K562 (cell line): Measurements from ENCODE around the gene GLG1. TPM values are rescaled to one million over a fixed set of nuclear protein-coding genes. Genes with fewer than 3 reads are reported as not detected.

ENCODE experiments used
- ATAC-seq: fragments of 200-7000 bp; cut with Tn5 transposase; 3 replicates; pipeline ENCODE4 v1.9.1; 2020; ENCODE audit warnings: moderate library complexity
- BruUV-seq: library from RNA; stranded (reverse); fragments of 400-500 nt; replicated peaks from 2 replicates; lab custom pipeline; 2021; lab: Mats Ljungman, UMichigan
- CTCF ChIA-PET: fragments of 300-600 bp; formaldehyde crosslinking; extraction: SDS; loops from one replicate; lab custom pipeline; 2021; ENCODE audit warnings: low intra/inter-chr PET ratio; lab: Yijun Ruan, JAX
- POLR2A ChIA-PET: fragments of 300-600, 350-650 bp; sonication (Branson Sonifier 250); formaldehyde crosslinking; extraction: SDS; loops from one replicate; lab custom pipeline; 2021; ENCODE audit warnings: antibody characterized with exemption, inconsistent platforms; lab: Yijun Ruan, JAX
- DNase-seq, 4 experiments: peaks; one replicate each; pipeline versions ENCODE4 v3.0.0 to v3.0.0-alpha.2; 2011 to 2018; ENCODE audit warnings: low spot score in 3 of 4, mixed read lengths in 3 of 4; ENCODE audit errors: extremely low read depth in 1 of 4
- FAIRE-seq: peaks from 2 replicates; lab custom pipeline; 2011; peaks lifted over from hg19 to GRCh38; lab: Jason Lieb, UNC
- H2AFZ ChIP-seq: 2 replicates; pipeline ENCODE4 v1.6.0; 2011; ENCODE audit warnings: low read depth, low read length, control low read depth, inconsistent platforms
- H3K27ac ChIP-seq: fragments of 200-600 bp; 3 replicates; pipeline ENCODE4 v1.8.0; 2011; ENCODE audit warnings: low read depth, mild to moderate bottlenecking, control low read depth, inconsistent platforms, low read length, moderate library complexity, mixed read lengths; ENCODE audit errors: extremely low read depth
- H3K27me3 ChIP-seq, 2 experiments: fragments of 300-600 bp in 1 of 2; 2 replicates in 1 of 2; 3 replicates in 1 of 2; pipeline versions ENCODE4 v1.6.0 to v1.8.0; 2011; ENCODE audit warnings: inconsistent platforms in 2 of 2, low read length in 2 of 2, mild to moderate bottlenecking in 1 of 2, mixed read lengths in 1 of 2, moderate library complexity in 1 of 2; ENCODE audit not compliant: control insufficient read depth in 2 of 2, insufficient read depth in 2 of 2
- H3K36me3 ChIP-seq: fragments of 300-600 bp; 3 replicates; pipeline ENCODE4 v1.8.0; 2011; ENCODE audit warnings: mild to moderate bottlenecking, low read length, inconsistent platforms; ENCODE audit not compliant: control insufficient read depth, insufficient read depth
- H3K4me1 ChIP-seq, 2 experiments: fragments of 200-600 bp in 1 of 2; replicated peaks in 1 of 2; 2 replicates in 1 of 2; 3 replicates in 1 of 2; pipeline versions ENCODE4 v1.5.1 to v1.8.0; 2011; ENCODE audit warnings: inconsistent platforms in 2 of 2, low read length in 2 of 2, mild to moderate bottlenecking in 1 of 2, mixed read lengths in 1 of 2, moderate library complexity in 1 of 2; ENCODE audit not compliant: control insufficient read depth in 2 of 2, insufficient read depth in 2 of 2
- H3K4me2 ChIP-seq: 2 replicates; pipeline ENCODE4 v1.6.1; 2011; ENCODE audit warnings: low read length, control low read depth, inconsistent platforms, mixed read lengths; ENCODE audit not compliant: insufficient read depth
- H3K4me3 ChIP-seq: fragments of 200-600 bp; sonication (generic), shearing (Covaris generic); 2 replicates; pipeline ENCODE4 v1.5.1; 2016; ENCODE audit warnings: control low read depth, inconsistent platforms
- H3K79me2 ChIP-seq: fragments of 200-600 bp; 3 replicates; pipeline ENCODE4 v1.8.0; 2011; ENCODE audit warnings: low read length, inconsistent platforms; ENCODE audit not compliant: control insufficient read depth, insufficient read depth
- H3K9ac ChIP-seq, 2 experiments: 2 replicates each; pipeline versions ENCODE4 v1.6.0 to v1.6.1; 2011; ENCODE audit warnings: low read depth in 2 of 2, low read length in 2 of 2, control low read depth in 1 of 2, inconsistent platforms in 1 of 2, mild to moderate bottlenecking in 1 of 2, mixed read lengths in 1 of 2; ENCODE audit not compliant: insufficient read depth in 1 of 2
- H3K9me1 ChIP-seq: one replicate; pipeline ENCODE4 v1.6.0; 2011; ENCODE audit warnings: inconsistent platforms, mild to moderate bottlenecking, low read length, moderate library complexity; ENCODE audit not compliant: control insufficient read depth, insufficient read depth
- H3K9me3 ChIP-seq: replicated peaks from 2 replicates; pipeline ENCODE4 v1.5.1; 2011; ENCODE audit warnings: low read depth, low read length, inconsistent platforms; ENCODE audit not compliant: control insufficient read depth, insufficient read depth
- H4K20me1 ChIP-seq: replicated peaks from 2 replicates; pipeline ENCODE4 v1.6.1; 2011; ENCODE audit warnings: low read length, inconsistent platforms, mixed read lengths; ENCODE audit not compliant: control insufficient read depth, insufficient read depth
- NFYB ChIP-seq: IDR thresholded peaks from 2 replicates; pipeline ENCODE4 v1.6.1; 2011; ENCODE audit warnings: mild to moderate bottlenecking, moderate library complexity; ENCODE audit not compliant: insufficient read length; ENCODE audit errors: extremely low read depth
- RFX1 ChIP-seq: fragments of 450-650 bp; IDR thresholded peaks from 2 replicates; pipeline ENCODE4 v1.6.1; 2016; ENCODE audit warnings: mild to moderate bottlenecking, moderate library complexity
- SRSF9 ChIP-seq: fragments of 200-400 bp; formaldehyde crosslinking; IDR thresholded peaks from 2 replicates; pipeline ENCODE4 v1.6.1; 2017; ENCODE audit warnings: low read depth, low read length, borderline replicate concordance
- STAT5B ChIP-seq: fragments of 250-450 bp; sonication (Bioruptor Pico); IDR thresholded peaks from 2 replicates; pipeline ENCODE4 v1.8.0; 2021; ENCODE audit warnings: mild to moderate bottlenecking, inconsistent platforms
- ZBTB1 ChIP-seq: sonication (generic); formaldehyde crosslinking; IDR thresholded peaks from 2 replicates; pipeline ENCODE4 v1.8.1; 2023; ENCODE audit warnings: missing genetic modification reagents, low read depth, mild to moderate bottlenecking, borderline replicate concordance
- ZC3H8 ChIP-seq: fragments of 450-650 bp; IDR thresholded peaks from 2 replicates; pipeline ENCODE4 v1.6.1; 2017
- WGBS: fragments of 100-300 bp; shearing (Covaris generic); methylation state at CpG from one replicate; pipeline ENCODE4 v1.1.6; 2016; ENCODE audit warnings: low coverage, mixed read lengths; ENCODE audit not compliant: insufficient coverage; ENCODE audit errors: missing lambda C conversion rate; 5-methylcytosine and 5-hydroxymethylcytosine counted together
- in situ Hi-C: fragments of 300-500 bp; cut with MboI; formaldehyde crosslinking; loops from 4 replicates; pipeline ENCODE4 v1.15.0; 2018; ENCODE audit warnings: inconsistent platforms, mixed read lengths
- intact Hi-C: fragments of 100-400 bp; cut with micrococcal nuclease; formaldehyde crosslinking; loops from 2 replicates; pipeline ENCODE4 v1.14.2; 2022
- polyA plus RNA-seq, 8 experiments: library from polyadenylated mRNA; depleted of rRNA in 4 of 8; stranded (reverse) in 5 of 8; unstranded in 3 of 8; fragments of >200 nt; fragmentation: Nextera tagmentation in 2 of 8; fragmentation: Illumina TruSeq in 1 of 8; extraction: Ambion mirVana in 2 of 8; extraction: Trizol in 1 of 8; gene quantifications; 2 replicates each; pipeline versions ENCODE4 v1.2.1 to v1.2.3, GENCODE V29; 2011 to 2014; ENCODE audit warnings: inconsistent platforms in 1 of 8, missing spikeins in 1 of 8
- total RNA-seq, 7 experiments: library from RNA; depleted of rRNA in 6 of 7; stranded (reverse); fragments of >200 nt in 6 of 7; fragmentation: Illumina TruSeq in 2 of 7; extraction: Trizol in 2 of 7; gene quantifications; 2 replicates each; pipeline versions ENCODE4 v1.2.1 to v1.2.3, GENCODE V29; 2011 to 2021; ENCODE audit warnings: low replicate concordance in 1 of 7
- TF ChIP-seq, protein P1 (sequence below): fragments of 250-450 bp; sonication (Bioruptor Pico); IDR thresholded peaks from 2 replicates; pipeline ENCODE4 v1.4.0; 2020

The GLG1 gene
- total and polyA plus RNA-seq, 9 of the 15 experiments (the other 6 are each of a cell fraction or from before 2014, with no cell fraction given), result 6.2 to 36.0 (median 23.6) TPM

DNA sequence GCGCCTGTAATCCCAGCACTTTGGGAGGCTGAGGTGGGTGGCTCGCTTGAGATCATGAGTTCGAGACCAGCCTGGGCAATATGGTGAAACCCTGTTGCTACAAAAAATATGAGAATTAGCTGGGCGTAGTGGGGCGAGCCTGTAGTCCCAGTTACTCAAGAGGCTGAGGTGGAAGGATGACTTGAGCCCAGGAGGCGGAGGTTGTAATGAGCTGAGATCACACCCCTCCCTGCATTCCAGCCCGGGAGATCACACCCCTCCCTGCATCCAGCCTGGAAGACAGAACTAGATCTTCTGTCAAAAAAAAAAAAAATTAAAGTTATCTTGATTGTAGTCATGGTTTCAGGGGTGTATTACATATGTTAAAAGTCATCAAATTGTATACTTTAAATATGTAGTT, 26.8 kb upstream of the GLG1 start:
- TF ChIP-seq STAT5B (no peak), RFX1 (peak; percentile 9; the same call in 1 of the 2 replicates), ZC3H8 (no peak), SRSF9 (no peak), ZBTB1 (CRISPR knock-in tag) (no peak), NFYB (no peak)
- TF ChIP-seq, protein P1, sequence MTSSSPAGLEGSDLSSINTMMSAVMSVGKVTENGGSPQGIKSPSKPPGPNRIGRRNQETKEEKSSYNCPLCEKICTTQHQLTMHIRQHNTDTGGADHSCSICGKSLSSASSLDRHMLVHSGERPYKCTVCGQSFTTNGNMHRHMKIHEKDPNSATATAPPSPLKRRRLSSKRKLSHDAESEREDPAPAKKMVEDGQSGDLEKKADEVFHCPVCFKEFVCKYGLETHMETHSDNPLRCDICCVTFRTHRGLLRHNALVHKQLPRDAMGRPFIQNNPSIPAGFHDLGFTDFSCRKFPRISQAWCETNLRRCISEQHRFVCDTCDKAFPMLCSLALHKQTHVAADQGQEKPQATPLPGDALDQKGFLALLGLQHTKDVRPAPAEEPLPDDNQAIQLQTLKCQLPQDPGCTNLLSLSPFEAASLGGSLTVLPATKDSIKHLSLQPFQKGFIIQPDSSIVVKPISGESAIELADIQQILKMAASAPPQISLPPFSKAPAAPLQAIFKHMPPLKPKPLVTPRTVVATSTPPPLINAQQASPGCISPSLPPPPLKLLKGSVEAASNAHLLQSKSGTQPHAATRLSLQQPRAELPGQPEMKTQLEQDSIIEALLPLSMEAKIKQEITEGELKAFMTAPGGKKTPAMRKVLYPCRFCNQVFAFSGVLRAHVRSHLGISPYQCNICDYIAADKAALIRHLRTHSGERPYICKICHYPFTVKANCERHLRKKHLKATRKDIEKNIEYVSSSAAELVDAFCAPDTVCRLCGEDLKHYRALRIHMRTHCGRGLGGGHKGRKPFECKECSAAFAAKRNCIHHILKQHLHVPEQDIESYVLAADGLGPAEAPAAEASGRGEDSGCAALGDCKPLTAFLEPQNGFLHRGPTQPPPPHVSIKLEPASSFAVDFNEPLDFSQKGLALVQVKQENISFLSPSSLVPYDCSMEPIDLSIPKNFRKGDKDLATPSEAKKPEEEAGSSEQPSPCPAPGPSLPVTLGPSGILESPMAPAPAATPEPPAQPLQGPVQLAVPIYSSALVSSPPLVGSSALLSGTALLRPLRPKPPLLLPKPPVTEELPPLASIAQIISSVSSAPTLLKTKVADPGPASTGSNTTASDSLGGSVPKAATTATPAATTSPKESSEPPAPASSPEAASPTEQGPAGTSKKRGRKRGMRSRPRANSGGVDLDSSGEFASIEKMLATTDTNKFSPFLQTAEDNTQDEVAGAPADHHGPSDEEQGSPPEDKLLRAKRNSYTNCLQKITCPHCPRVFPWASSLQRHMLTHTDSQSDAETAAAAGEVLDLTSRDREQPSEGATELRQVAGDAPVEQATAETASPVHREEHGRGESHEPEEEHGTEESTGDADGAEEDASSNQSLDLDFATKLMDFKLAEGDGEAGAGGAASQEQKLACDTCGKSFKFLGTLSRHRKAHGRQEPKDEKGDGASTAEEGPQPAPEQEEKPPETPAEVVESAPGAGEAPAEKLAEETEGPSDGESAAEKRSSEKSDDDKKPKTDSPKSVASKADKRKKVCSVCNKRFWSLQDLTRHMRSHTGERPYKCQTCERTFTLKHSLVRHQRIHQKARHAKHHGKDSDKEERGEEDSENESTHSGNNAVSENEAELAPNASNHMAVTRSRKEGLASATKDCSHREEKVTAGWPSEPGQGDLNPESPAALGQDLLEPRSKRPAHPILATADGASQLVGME, result no peak
- TF ChIP-seq, all 486 proteins: peak for 1
- BruUV-seq, result no TSS peak
- ChIA-PET CTCF (no interaction called here), POLR2A (interaction anchor here (0.7 to 1.2 kb wide), 3 partner anchors 26 to 146 kb away, joined by 3 to 4 read pairs (median 3); no protein-coding TSS in a partner anchor)
- Histone ChIP-seq H3K4me3 (no peak overlapping the region), H3K27ac (no peak overlapping the region), H4K20me1 (no peaks in the 10 kb centered on the region), H2AFZ (no peak overlapping the region), H3K4me2 (no peak overlapping the region), H3K9me1 (peaks cover 2% of the 10 kb centered on the region), H3K27me3 (no peaks in the 10 kb centered on the region), H3K9ac (no peak overlapping the region), H3K4me1 (no peaks in the 10 kb centered on the region), H3K9me3 (no peaks in the 10 kb centered on the region), H3K79me2 (peaks cover 5% of the 10 kb centered on the region; the same call in 1 of the 3 replicates), H3K36me3 (peaks cover 97% of the 10 kb centered on the region)
- ATAC-seq (no peak), FAIRE-seq (no peak), DNase-seq (no peak)
- intact Hi-C loops (no loop called here), in situ Hi-C loops (loop anchor here (10.0 kb wide), 1 partner anchor 319 kb away; no protein-coding TSS in a partner anchor)
- WGBS, result 95% methylated on average over 7 of the region's 7 CpGs
